ENCODE measurements around the gene GLRA3. TPM values are rescaled to one million over a fixed set of nuclear protein-coding genes. Genes with fewer than 3 reads are reported as not detected.
"Not testable (repeated sequence)": the region's sequence is repeated elsewhere in the genome, so short reads cannot be mapped to it uniquely, and the experiment has no call there.

The GLRA3 gene
- total RNA-seq, 1 donor from 2014 or later = not detected

- H3K27me3 Mint-ChIP-seq (ENCODE audit: low read depth) = no peaks in the 10 kb centered on the region
- no peaks in the 10 kb centered on the region for H3K4me1 Mint-ChIP-seq
- no peak for TF ChIP-seq CTCF (conservative IDR thresholded peaks at IDR 0.05)
- H3K4me3 Mint-ChIP-seq = no peak overlapping the region
- H3K27ac Mint-ChIP-seq (ENCODE audit: unreplicated experiment) = no peak overlapping the region
- no peak for DNase-seq (ENCODE audit: low read depth, low spot score)
- no peaks in the 10 kb centered on the region for H3K9me3 Mint-ChIP-seq
- no peaks in the 10 kb centered on the region for H3K36me3 Mint-ChIP-seq (ENCODE audit: low read depth)
These were observed 131.2 kb downstream of the GLRA3 start for GRCh38 chr4:174697896-174698295.

GRCh38 chr4:174697202-174697601 lies 131.8 kb downstream of the GLRA3 start:
- no peak overlapping the region for H3K27ac Mint-ChIP-seq (ENCODE audit: unreplicated experiment)
- no peaks in the 10 kb centered on the region for H3K27me3 Mint-ChIP-seq (ENCODE audit: low read depth)
- no peak overlapping the region for H3K4me3 Mint-ChIP-seq
- H3K4me1 Mint-ChIP-seq = no peaks in the 10 kb centered on the region
- no peaks in the 10 kb centered on the region for H3K9me3 Mint-ChIP-seq
- no peaks in the 10 kb centered on the region for H3K36me3 Mint-ChIP-seq (ENCODE audit: low read depth)
- no peak for DNase-seq (ENCODE audit: low read depth, low spot score)
- TF ChIP-seq CTCF (conservative IDR thresholded peaks at IDR 0.05) = no peak

- Mint-ChIP-seq H3K9me3 (no peaks in the 10 kb centered on the region), H3K4me1 (no peaks in the 10 kb centered on the region), H3K4me3 (no peak overlapping the region), H3K27me3 (ENCODE audit: low read depth) (no peaks in the 10 kb centered on the region), H3K36me3 (ENCODE audit: low read depth) (no peaks in the 10 kb centered on the region), H3K27ac (ENCODE audit: unreplicated experiment) (no peak overlapping the region)
- TF ChIP-seq CTCF (conservative IDR thresholded peaks at IDR 0.05) = no peak
- no peak for DNase-seq (ENCODE audit: low read depth, low spot score)
These were observed 132.4 kb downstream of the GLRA3 start for GRCh38 chr4:174696657-174697056.

- not testable (repeated sequence) for H3K27me3 Mint-ChIP-seq (ENCODE audit: low read depth); H3K4me3 Mint-ChIP-seq; H3K36me3 Mint-ChIP-seq (ENCODE audit: low read depth); DNase-seq (ENCODE audit: low read depth, low spot score); H3K4me1 Mint-ChIP-seq; H3K27ac Mint-ChIP-seq (ENCODE audit: unreplicated experiment); H3K9me3 Mint-ChIP-seq
These were observed 137.2 kb downstream of the GLRA3 start for GRCh38 chr4:174691876-174692275.

- H3K4me3 Mint-ChIP-seq = no peak overlapping the region
- H3K4me1 Mint-ChIP-seq = no peaks in the 10 kb centered on the region
- peaks cover 6% of the 10 kb centered on the region for H3K9me3 Mint-ChIP-seq
- TF ChIP-seq CTCF (conservative IDR thresholded peaks at IDR 0.05) = no peak
- no peak overlapping the region for H3K27ac Mint-ChIP-seq (ENCODE audit: unreplicated experiment)
- H3K36me3 Mint-ChIP-seq (ENCODE audit: low read depth) = no peaks in the 10 kb centered on the region
- no peak for DNase-seq (ENCODE audit: low read depth, low spot score)
- H3K27me3 Mint-ChIP-seq (ENCODE audit: low read depth) = no peaks in the 10 kb centered on the region
These were observed 138.4 kb downstream of the GLRA3 start for GRCh38 chr4:174690665-174691064.

GRCh38 chr4:174689618-174690017 lies 139.4 kb downstream of the GLRA3 start:
- TF ChIP-seq CTCF (conservative IDR thresholded peaks at IDR 0.05) = no peak
- Mint-ChIP-seq H3K4me3 (no peak overlapping the region), H3K9me3 (peaks cover 6% of the 10 kb centered on the region), H3K27ac (ENCODE audit: unreplicated experiment) (no peak overlapping the region), H3K4me1 (no peaks in the 10 kb centered on the region), H3K36me3 (ENCODE audit: low read depth) (no peaks in the 10 kb centered on the region), H3K27me3 (ENCODE audit: low read depth) (no peaks in the 10 kb centered on the region)
- no peak for DNase-seq (ENCODE audit: low read depth, low spot score)

All from neural crest cell (in vitro differentiated cells).